Dendritic cell treated with granulocyte-macrophage colony-stimulating factor and Interleukin-4, amounts not matched to agents 40 ng/mL and 50 ng/mL, for 4 days (primary cell): ENCODE results near the gene COX14.
"Not testable (repeated sequence)": the region's sequence is repeated elsewhere in the genome, so short reads cannot be mapped to it uniquely, and the experiment has no call there.

Source experiments
- H3K27ac Mint-ChIP-seq: one replicate; pipeline ENCODE4 v1.8.0; 2022; ENCODE audit warnings: mild to moderate bottlenecking, mixed read lengths
- H3K27me3 Mint-ChIP-seq: one replicate; pipeline ENCODE4 v1.8.0; 2022; ENCODE audit warnings: mild to moderate bottlenecking, mixed read lengths
- H3K36me3 Mint-ChIP-seq: one replicate; pipeline ENCODE4 v1.8.0; 2022; ENCODE audit warnings: low read depth, mixed read lengths
- H3K4me1 Mint-ChIP-seq: one replicate; pipeline ENCODE4 v1.8.0; 2022; ENCODE audit warnings: low read depth, mixed read lengths
- H3K4me3 Mint-ChIP-seq: one replicate; pipeline ENCODE4 v1.8.0; 2022; ENCODE audit warnings: mild to moderate bottlenecking, moderate library complexity, mixed read lengths
- H3K9me3 Mint-ChIP-seq: one replicate; pipeline ENCODE4 v1.8.0; 2022; ENCODE audit warnings: mixed read lengths
- intact Hi-C: fragments of 100-400 bp; cut with micrococcal nuclease; formaldehyde crosslinking; loops from one replicate; pipeline ENCODE4 v1.15.0; 2022

Gene COX14

GRCh38 chr12:50077099-50077498 is 34.9 kb upstream of the COX14 start:
- H3K36me3 Mint-ChIP-seq = no peaks in the 10 kb centered on the region
- no peaks in the 10 kb centered on the region for H3K4me1 Mint-ChIP-seq
- no peak overlapping the region for H3K27ac Mint-ChIP-seq
- H3K4me3 Mint-ChIP-seq = no peak overlapping the region
- H3K27me3 Mint-ChIP-seq = peaks cover 34% of the 10 kb centered on the region
- intact Hi-C loops = loop anchor here (5.0 kb wide), 1 partner anchor 35 kb away; the partner anchor contains the start of gene COX14
- H3K9me3 Mint-ChIP-seq = no peaks in the 10 kb centered on the region

- H3K9me3 Mint-ChIP-seq = no peaks in the 10 kb centered on the region
- no peak overlapping the region for H3K27ac Mint-ChIP-seq
- H3K4me3 Mint-ChIP-seq = no peak overlapping the region
- no peaks in the 10 kb centered on the region for H3K4me1 Mint-ChIP-seq
- peaks cover 24% of the 10 kb centered on the region for H3K27me3 Mint-ChIP-seq
- intact Hi-C loops = loop anchor here (5.0 kb wide), 1 partner anchor 34 kb away; the partner anchor contains the start of gene COX14
- H3K36me3 Mint-ChIP-seq = no peaks in the 10 kb centered on the region
Observed at GRCh38 chr12:50078281-50078680, 33.8 kb upstream of the COX14 start.

DNA sequence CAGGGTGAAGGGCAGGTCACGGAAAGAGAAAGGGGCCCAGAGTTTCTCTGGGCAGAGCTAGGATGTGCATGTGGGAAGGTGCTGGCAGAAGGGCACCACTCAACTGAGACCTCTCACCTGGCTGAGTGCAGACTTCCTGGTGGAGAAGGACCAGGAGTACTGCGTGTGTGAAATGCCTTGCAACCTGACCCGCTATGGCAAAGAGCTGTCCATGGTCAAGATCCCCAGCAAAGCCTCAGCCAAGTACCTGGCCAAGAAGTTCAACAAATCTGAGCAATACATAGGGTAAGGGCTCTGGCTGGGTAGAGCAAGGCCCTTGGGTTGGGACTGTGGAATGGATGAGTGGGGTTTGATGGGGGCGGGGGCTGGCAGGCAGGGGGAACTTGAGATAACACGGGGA is 32.3 kb upstream of the COX14 start:
- intact Hi-C loops = loop anchor here (5.0 kb wide), 1 partner anchor 33 kb away; the partner anchor contains the start of gene COX14

DNA sequence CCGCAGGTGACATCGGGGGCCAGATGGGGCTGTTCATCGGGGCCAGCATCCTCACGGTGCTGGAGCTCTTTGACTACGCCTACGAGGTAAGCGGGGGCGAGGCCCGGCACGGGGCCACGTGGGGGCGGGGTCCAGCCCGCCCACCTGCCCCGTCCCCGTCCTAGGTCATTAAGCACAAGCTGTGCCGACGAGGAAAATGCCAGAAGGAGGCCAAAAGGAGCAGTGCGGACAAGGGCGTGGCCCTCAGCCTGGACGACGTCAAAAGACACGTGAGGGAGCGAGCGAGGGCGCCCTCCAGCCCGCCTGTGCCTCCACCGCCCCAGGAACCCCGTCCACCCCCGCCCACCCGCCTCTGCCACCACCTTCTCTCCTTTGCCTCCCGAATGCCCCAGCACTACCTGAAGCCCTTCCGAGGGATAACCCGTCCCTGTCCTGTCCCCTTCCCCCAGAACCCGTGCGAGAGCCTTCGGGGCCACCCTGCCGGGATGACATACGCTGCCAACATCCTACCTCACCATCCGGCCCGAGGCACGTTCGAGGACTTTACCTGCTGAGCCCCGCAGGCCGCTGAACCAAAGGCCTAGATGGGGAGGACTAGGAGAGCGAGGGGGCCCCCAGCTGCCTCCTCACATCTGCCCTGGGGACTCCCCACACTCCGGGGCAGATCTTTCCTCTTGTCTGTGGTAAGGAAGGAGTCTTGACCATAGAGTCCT is 30.8 kb upstream of the COX14 start:
- peaks cover 17% of the 10 kb centered on the region for H3K27me3 Mint-ChIP-seq
- H3K27ac Mint-ChIP-seq = no peak overlapping the region
- no peaks in the 10 kb centered on the region for H3K9me3 Mint-ChIP-seq
- H3K4me3 Mint-ChIP-seq = no peak overlapping the region
- H3K4me1 Mint-ChIP-seq = peaks cover 8% of the 10 kb centered on the region
- intact Hi-C loops = no loop called here
- peaks cover 6% of the 10 kb centered on the region for H3K36me3 Mint-ChIP-seq

More for the DNA sequence above, 32.3 kb upstream of the COX14 start:
- Mint-ChIP-seq H3K36me3 (peaks cover under 1% of the 10 kb centered on the region), H3K4me1 (no peaks in the 10 kb centered on the region), H3K27ac (no peak overlapping the region), H3K4me3 (no peak overlapping the region), H3K9me3 (no peaks in the 10 kb centered on the region), H3K27me3 (peaks cover 19% of the 10 kb centered on the region)

- Mint-ChIP-seq H3K4me3 (no peak overlapping the region), H3K9me3 (no peaks in the 10 kb centered on the region), H3K27me3 (peaks cover 16% of the 10 kb centered on the region), H3K36me3 (peaks cover 19% of the 10 kb centered on the region), H3K27ac (no peak overlapping the region), H3K4me1 (peaks cover 18% of the 10 kb centered on the region)
- intact Hi-C loops = no loop called here
Observed at GRCh38 chr12:50082644-50083043, 29.4 kb upstream of the COX14 start.

GRCh38 chr12:50083301-50083700 is 28.7 kb upstream of the COX14 start:
- intact Hi-C loops = no loop called here
- no peak overlapping the region for H3K4me3 Mint-ChIP-seq
- peaks cover 26% of the 10 kb centered on the region for H3K36me3 Mint-ChIP-seq
- peaks cover 24% of the 10 kb centered on the region for H3K4me1 Mint-ChIP-seq
- H3K9me3 Mint-ChIP-seq = no peaks in the 10 kb centered on the region
- H3K27ac Mint-ChIP-seq = no peak overlapping the region
- H3K27me3 Mint-ChIP-seq = peaks cover 14% of the 10 kb centered on the region

- peaks cover 29% of the 10 kb centered on the region for H3K4me1 Mint-ChIP-seq
- H3K9me3 Mint-ChIP-seq, intact Hi-C loops: not testable (repeated sequence)
- peaks cover 37% of the 10 kb centered on the region for H3K36me3 Mint-ChIP-seq
- peaks cover 14% of the 10 kb centered on the region for H3K27me3 Mint-ChIP-seq
- H3K27ac Mint-ChIP-seq = peak overlapping the region; percentile 89
- peak overlapping the region; percentile 81 for H3K4me3 Mint-ChIP-seq
Observed at GRCh38 chr12:50084409-50084774, 27.6 kb upstream of the COX14 start.

DNA sequence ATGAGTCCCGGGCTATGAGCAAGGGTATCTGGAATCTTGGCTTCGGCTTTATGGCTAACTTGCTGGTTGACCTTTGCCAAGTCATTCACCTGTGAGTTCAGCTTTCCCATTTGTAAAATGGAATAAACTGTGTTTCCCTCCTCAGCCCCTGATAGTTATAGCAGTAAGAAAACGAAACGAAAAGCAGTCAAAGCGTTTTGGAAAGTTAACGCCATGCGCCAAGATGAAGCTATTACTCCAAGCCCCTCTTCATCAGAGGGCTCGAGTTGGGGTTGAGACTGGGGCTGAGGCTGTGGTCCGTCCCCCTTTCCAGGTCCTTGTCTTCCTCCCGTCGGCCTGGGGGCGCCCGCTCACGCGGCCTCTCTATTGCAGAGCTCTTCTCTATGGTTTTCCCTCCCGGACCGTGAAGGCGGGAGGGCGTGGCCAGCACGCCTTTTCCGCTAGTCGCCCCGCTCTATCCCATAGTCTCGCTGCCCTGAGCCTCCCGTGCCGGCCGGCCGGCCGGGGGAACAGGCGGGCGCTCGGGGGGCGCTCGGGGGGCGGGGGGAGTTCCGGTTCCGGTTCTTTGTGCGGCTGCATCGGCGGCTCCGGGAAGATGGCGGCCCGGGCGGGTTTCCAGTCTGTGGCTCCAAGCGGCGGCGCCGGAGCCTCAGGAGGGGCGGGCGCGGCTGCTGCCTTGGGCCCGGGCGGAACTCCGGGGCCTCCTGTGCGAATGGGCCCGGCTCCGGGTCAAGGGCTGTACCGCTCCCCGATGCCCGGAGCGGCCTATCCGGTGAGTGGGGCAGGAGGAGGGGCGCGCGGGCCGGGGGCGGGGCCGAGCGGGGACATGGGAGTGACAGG is 27.0 kb upstream of the COX14 start, which contains the start of gene SMARCD1:
Gene SMARCD1, plus strand, starts transcription at position 568 of the 840 bp plus-strand sequence. Its CDS starts 28 bp downstream, at position 596.
- H3K27ac Mint-ChIP-seq = peak within 1 kb of the TSS; percentile 89
- peaks cover 10% of the 10 kb centered on the region for H3K27me3 Mint-ChIP-seq
- H3K36me3 Mint-ChIP-seq = peaks cover 43% of the 10 kb centered on the region
- H3K4me1 Mint-ChIP-seq = peaks cover 29% of the 10 kb centered on the region
- H3K9me3 Mint-ChIP-seq = no peaks in the 10 kb centered on the region
- intact Hi-C loops = loop anchor here (1.0 kb wide), 1 partner anchor 82 kb away; the partner anchor contains the start of gene CERS5
- H3K4me3 Mint-ChIP-seq = peak within 1 kb of the TSS; percentile 81

DNA sequence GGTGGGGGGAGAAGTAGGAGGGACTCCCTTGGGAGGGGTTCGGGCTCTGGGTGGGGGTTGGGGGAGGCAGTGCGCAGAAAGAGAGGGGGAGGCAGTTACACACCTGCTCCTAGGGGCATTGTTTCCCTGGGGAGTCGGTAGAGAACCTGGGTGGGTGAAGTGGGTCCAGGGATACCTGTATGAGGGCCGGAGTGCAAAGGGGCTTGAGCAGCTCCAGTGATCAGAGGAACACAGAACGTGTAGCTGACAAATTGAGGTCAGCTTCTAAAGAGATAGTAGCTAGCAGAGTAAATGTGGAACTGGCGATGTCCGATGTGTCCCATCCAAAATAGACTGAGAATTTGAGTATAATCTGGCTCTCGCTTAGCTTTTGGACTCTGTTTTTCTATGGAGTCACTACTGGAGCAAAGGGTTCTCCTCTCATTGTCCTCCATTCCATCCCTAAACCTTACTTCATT is 26.4 kb upstream of the COX14 start:
- no peaks in the 10 kb centered on the region for H3K9me3 Mint-ChIP-seq
- peaks cover 29% of the 10 kb centered on the region for H3K4me1 Mint-ChIP-seq
- H3K27me3 Mint-ChIP-seq = peaks cover 6% of the 10 kb centered on the region
- intact Hi-C loops = loop anchor here (1.0 kb wide), 1 partner anchor 82 kb away; the partner anchor contains the start of gene CERS5
- peak overlapping the region; percentile 89 for H3K27ac Mint-ChIP-seq
- H3K4me3 Mint-ChIP-seq = peak overlapping the region; percentile 81
- peaks cover 49% of the 10 kb centered on the region for H3K36me3 Mint-ChIP-seq

DNA sequence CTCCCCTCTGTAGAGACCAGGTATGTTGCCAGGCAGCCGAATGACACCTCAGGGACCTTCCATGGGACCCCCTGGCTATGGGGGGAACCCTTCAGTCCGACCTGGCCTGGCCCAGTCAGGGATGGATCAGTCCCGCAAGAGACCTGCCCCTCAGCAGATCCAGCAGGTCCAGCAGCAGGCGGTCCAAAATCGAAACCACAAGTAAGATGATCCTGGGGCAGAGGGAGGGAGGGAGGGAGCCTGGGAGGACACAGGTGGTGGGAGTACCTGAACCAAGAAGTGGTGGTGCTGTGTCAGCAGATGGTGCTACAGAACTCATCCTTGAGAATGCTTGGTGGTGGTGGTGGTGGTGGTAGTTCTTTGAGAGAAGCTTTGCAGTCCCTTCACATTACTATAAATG is 25.9 kb upstream of the COX14 start:
- Mint-ChIP-seq H3K4me1 (peaks cover 29% of the 10 kb centered on the region), H3K36me3 (peaks cover 55% of the 10 kb centered on the region), H3K27me3 (peaks cover 6% of the 10 kb centered on the region), H3K9me3 (no peaks in the 10 kb centered on the region), H3K27ac (no peak overlapping the region), H3K4me3 (peak overlapping the region; percentile 81)
- intact Hi-C loops = no loop called here

- no peaks in the 10 kb centered on the region for H3K9me3 Mint-ChIP-seq
- H3K4me3 Mint-ChIP-seq = no peak overlapping the region
- no peaks in the 10 kb centered on the region for H3K27me3 Mint-ChIP-seq
- intact Hi-C loops = no loop called here
- peaks cover 29% of the 10 kb centered on the region for H3K4me1 Mint-ChIP-seq
- peaks cover 65% of the 10 kb centered on the region for H3K36me3 Mint-ChIP-seq
- H3K27ac Mint-ChIP-seq = no peak overlapping the region
Observed at GRCh38 chr12:50087151-50087550, 24.9 kb upstream of the COX14 start.

- Mint-ChIP-seq H3K4me1 (peaks cover 29% of the 10 kb centered on the region), H3K36me3 (peaks cover 73% of the 10 kb centered on the region)
Observed at GRCh38 chr12:50087995-50088394, 24.0 kb upstream of the COX14 start.

GRCh38 chr12:50088577-50089335 is 23.3 kb upstream of the COX14 start:
- no peak overlapping the region for H3K4me3 Mint-ChIP-seq
- H3K36me3 Mint-ChIP-seq = peaks cover 81% of the 10 kb centered on the region
- H3K4me1 Mint-ChIP-seq = peaks cover 29% of the 10 kb centered on the region
- intact Hi-C loops = loop anchor here (2.0 kb wide), 1 partner anchor 22 kb away; no protein-coding TSS in a partner anchor
- no peaks in the 10 kb centered on the region for H3K9me3 Mint-ChIP-seq
- no peaks in the 10 kb centered on the region for H3K27me3 Mint-ChIP-seq
- no peak overlapping the region for H3K27ac Mint-ChIP-seq

More at GRCh38 chr12:50087995-50088394, 24.0 kb upstream of the COX14 start:
- Mint-ChIP-seq H3K4me3 (no peak overlapping the region), H3K27ac (no peak overlapping the region), H3K9me3 (no peaks in the 10 kb centered on the region), H3K27me3 (no peaks in the 10 kb centered on the region)
- intact Hi-C loops = loop anchor here (2.0 kb wide), 1 partner anchor 23 kb away; no protein-coding TSS in a partner anchor
